Endothelial cell of umbilical vein (primary cell): ENCODE results near the gene CLEC4M. TPM values are rescaled to one million over a fixed set of nuclear protein-coding genes. Genes with fewer than 3 reads are reported as not detected.
"Not testable (repeated sequence)": the region's sequence is repeated elsewhere in the genome, so short reads cannot be mapped to it uniquely, and the experiment has no call there.

Experiments
- BruUV-seq: library from RNA; stranded (reverse); fragments of 400-500 nt; replicated peaks from 2 replicates; lab custom pipeline; 2021; lab: Mats Ljungman, UMichigan
- CTCF ChIA-PET: fragments of 300-600, 350-600 bp; sonication (Branson Sonifier 250); formaldehyde crosslinking; loops from one replicate; lab custom pipeline; 2021; ENCODE audit warnings: antibody characterized with exemption, inconsistent platforms; lab: Charles Lee
- POLR2A ChIA-PET: fragments of 300-600, 350-600 bp; sonication (Branson Sonifier 250); formaldehyde crosslinking; loops from one replicate; lab custom pipeline; 2021; ENCODE audit warnings: antibody characterized with exemption, inconsistent platforms; lab: Charles Lee
- DNase-seq: peaks from one replicate; pipeline ENCODE4 v3.0.0-alpha.2; 2011; ENCODE audit warnings: low read depth, low spot score
- FAIRE-seq: peaks from 2 replicates; lab custom pipeline; 2011; peaks lifted over from hg19 to GRCh38; lab: Jason Lieb, UNC
- H2AFZ ChIP-seq: 2 replicates; pipeline ENCODE4 v1.6.0; 2012; ENCODE audit warnings: low read depth, low read length, control low read depth, inconsistent platforms
- H3K27ac ChIP-seq: 2 replicates; pipeline ENCODE4 v1.5.1; 2011; ENCODE audit warnings: low read depth, mild to moderate bottlenecking, control low read depth, low read length, moderate library complexity; ENCODE audit not compliant: insufficient read depth
- H3K27me3 ChIP-seq, 2 experiments: 2 replicates each; pipeline versions ENCODE4 v1.6.0 to v1.6.1; 2011; ENCODE audit warnings: low read length in 2 of 2, mixed read lengths in 1 of 2; ENCODE audit not compliant: control insufficient read depth in 2 of 2, insufficient read depth in 2 of 2
- H3K36me3 ChIP-seq, 2 experiments: 2 replicates in 1 of 2; 3 replicates in 1 of 2; pipeline ENCODE4 v1.5.1; 2011; ENCODE audit warnings: low read length in 2 of 2, mild to moderate bottlenecking in 1 of 2, moderate library complexity in 1 of 2; ENCODE audit not compliant: control insufficient read depth in 2 of 2, insufficient read depth in 2 of 2; ENCODE audit errors: extremely low read depth in 1 of 2
- H3K4me1 ChIP-seq: 3 replicates; pipeline ENCODE4 v1.5.1; 2011; ENCODE audit warnings: mild to moderate bottlenecking, low read length; ENCODE audit not compliant: control insufficient read depth, insufficient read depth; ENCODE audit errors: extremely low read depth
- H3K4me2 ChIP-seq: 2 replicates; pipeline ENCODE4 v1.6.1; 2011; ENCODE audit warnings: low read length, control low read depth, mixed read lengths; ENCODE audit not compliant: insufficient read depth
- H3K4me3 ChIP-seq, 3 experiments: fragments of 200-600 bp in 1 of 3; sonication (generic), shearing (Covaris generic) in 1 of 3; replicated peaks in 1 of 3; 2 replicates each; pipeline ENCODE4 v1.5.1; 2011 to 2016; ENCODE audit warnings: control low read depth in 3 of 3, low read length in 3 of 3, mild to moderate bottlenecking in 2 of 3, inconsistent platforms in 1 of 3, low read depth in 1 of 3, moderate library complexity in 1 of 3; ENCODE audit not compliant: insufficient read depth in 1 of 3
- H3K79me2 ChIP-seq: 2 replicates; pipeline ENCODE4 v1.6.0; 2012; ENCODE audit warnings: low read length, inconsistent platforms; ENCODE audit not compliant: control insufficient read depth, insufficient read depth
- H3K9ac ChIP-seq: replicated peaks from 2 replicates; pipeline ENCODE3; 2011; ENCODE audit warnings: low read length, control low read depth; ENCODE audit not compliant: insufficient read depth; ENCODE audit errors: extremely low read depth
- H3K9me1 ChIP-seq: replicated peaks from 3 replicates; pipeline ENCODE4 v1.6.0; 2011; ENCODE audit warnings: mild to moderate bottlenecking, low read length; ENCODE audit not compliant: control insufficient read depth, insufficient read depth; ENCODE audit errors: extremely low read depth
- H3K9me3 ChIP-seq: replicated peaks from 2 replicates; pipeline ENCODE4 v1.5.1; 2012; ENCODE audit warnings: low read length, inconsistent platforms; ENCODE audit not compliant: control insufficient read depth, insufficient read depth
- H4K20me1 ChIP-seq: replicated peaks from 2 replicates; pipeline ENCODE3; 2011; ENCODE audit warnings: mild to moderate bottlenecking, low read length; ENCODE audit not compliant: control insufficient read depth, insufficient read depth; ENCODE audit errors: extremely low read depth
- EZH2 ChIP-seq: IDR thresholded peaks from 2 replicates; pipeline ENCODE4 v1.6.1; 2012; ENCODE audit warnings: borderline replicate concordance, low read depth, mild to moderate bottlenecking, moderate library complexity, low read length, inconsistent platforms; ENCODE audit not compliant: severe bottlenecking
- FOS ChIP-seq: IDR thresholded peaks from 2 replicates; pipeline ENCODE4 v1.6.1; 2011; ENCODE audit warnings: mild to moderate bottlenecking, low read length, moderate library complexity, borderline replicate concordance; ENCODE audit not compliant: insufficient read depth
- GATA2 ChIP-seq: IDR thresholded peaks from 2 replicates; pipeline ENCODE4 v1.7.0; 2011; ENCODE audit warnings: low read depth, mild to moderate bottlenecking, moderate library complexity, mixed read lengths, low read length; ENCODE audit not compliant: insufficient read length, insufficient read depth
- JUN ChIP-seq: IDR thresholded peaks from 2 replicates; pipeline ENCODE4 v1.6.1; 2011; ENCODE audit warnings: borderline replicate concordance, low read depth; ENCODE audit not compliant: insufficient read length, insufficient read depth
- MAX ChIP-seq: IDR thresholded peaks from 2 replicates; pipeline ENCODE4 v1.6.1; 2011; ENCODE audit not compliant: insufficient read depth, insufficient read length
- MYC ChIP-seq: IDR thresholded peaks from one replicate; pipeline ENCODE4 v1.6.1; 2011; ENCODE audit warnings: mild to moderate bottlenecking, low read depth, low read length
- POLR2A ChIP-seq: IDR thresholded peaks from 2 replicates; pipeline ENCODE4 v1.6.1; 2012; ENCODE audit warnings: low read depth, mild to moderate bottlenecking, control low read depth, low read length
- POLR2AphosphoS5 ChIP-seq: IDR thresholded peaks from 2 replicates; pipeline ENCODE4 v1.6.1; 2012; ENCODE audit warnings: low read depth, mild to moderate bottlenecking, control low read depth, low read length, moderate library complexity; ENCODE audit not compliant: insufficient read depth
- dilution Hi-C: fragments of 300-500 bp; cut with MboI; formaldehyde crosslinking; loops from one replicate; pipeline ENCODE4 v1.15.0; 2019; ENCODE audit warnings: low sequenced_read_pairs; ENCODE audit not compliant: extremely low pct_ligation_motif_present
- intact Hi-C: fragments of 100-400 bp; cut with micrococcal nuclease; formaldehyde crosslinking; loops from one replicate; pipeline ENCODE4 v1.10.0; 2022
- polyA plus RNA-seq, 4 experiments: library from polyadenylated mRNA; depleted of rRNA in 3 of 4; stranded (reverse) in 3 of 4; unstranded in 1 of 4; fragments of >200 nt; gene quantifications; 2 replicates each; pipeline versions ENCODE4 v1.2.1 to v1.2.3, GENCODE V29; 2011 to 2012; ENCODE audit warnings: missing spikeins in 1 of 4
- total RNA-seq: library from RNA; stranded (reverse); gene quantifications from 2 replicates; pipeline ENCODE4 v1.2.3, GENCODE V29; 2021
- TF ChIP-seq, protein P1 (sequence below), 2 donors: IDR thresholded peaks; 1 replicate in 1 of 2; 2 replicates in 1 of 2; pipeline ENCODE4 v1.5.1; 2011; ENCODE audit warnings: low read length in 2 of 2, mild to moderate bottlenecking in 2 of 2, moderate library complexity in 2 of 2, control low read depth in 1 of 2, inconsistent platforms in 1 of 2, low read depth in 1 of 2; ENCODE audit not compliant: insufficient read depth in 1 of 2; ENCODE audit errors: extremely low read depth in 1 of 2

Gene CLEC4M
- total and polyA plus RNA-seq, 2 donors (not counting 3 experiments of a cell fraction or from before 2014, with no cell fraction given), result 0.46 to 1.0 TPM

DNA sequence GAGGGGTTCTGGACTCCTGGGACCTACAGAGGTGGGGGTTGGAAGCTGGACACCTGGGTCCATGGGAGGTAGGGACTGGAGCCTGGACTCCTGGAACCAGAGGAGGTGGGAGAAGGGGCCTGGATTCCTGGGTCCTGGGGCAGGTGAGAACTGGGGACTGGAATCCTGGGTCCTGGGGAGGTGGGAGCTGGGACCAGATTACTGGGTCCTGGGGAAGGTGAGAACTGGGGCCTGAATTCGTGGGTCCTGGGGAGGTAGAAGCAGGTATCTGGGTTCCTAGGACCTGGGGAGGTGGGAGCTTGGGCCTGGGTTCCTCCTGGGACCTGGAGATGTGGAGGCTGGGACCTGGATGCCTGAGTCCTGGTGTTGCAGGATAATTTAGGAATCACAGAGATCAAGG, 653 bp downstream of the CLEC4M start:
- Histone ChIP-seq H4K20me1 (no peaks in the 10 kb centered on the region), H3K36me3 (no peaks in the 10 kb centered on the region), H3K27ac (no peak overlapping the region), H3K4me3 (no peak overlapping the region), H3K9me3 (no peaks in the 10 kb centered on the region), H3K4me1 (no peaks in the 10 kb centered on the region), H3K9me1 (no peaks in the 10 kb centered on the region), H3K4me2 (no peak overlapping the region), H3K27me3 (no peaks in the 10 kb centered on the region), H2AFZ (no peak overlapping the region), H3K79me2 (no peaks in the 10 kb centered on the region), H3K9ac (no peak overlapping the region)
- FAIRE-seq (no peak), DNase-seq (no peak)
- intact Hi-C loops (no loop called here), dilution Hi-C loops (no loop called here)
- ChIA-PET CTCF (interaction anchor here (1.0 to 1.5 kb wide), 2 partner anchors 26 to 36 kb away, joined by 3 to 7 read pairs; no protein-coding TSS in a partner anchor), POLR2A (no interaction called here)
- no TSS peak for BruUV-seq
- TF ChIP-seq GATA2, result no peak
- no peak for TF ChIP-seq EZH2
- TF ChIP-seq MAX, result no peak
- no peak for TF ChIP-seq POLR2A
- no peak for TF ChIP-seq MYC
- no peak for TF ChIP-seq FOS
- no peak for TF ChIP-seq POLR2AphosphoS5
- TF ChIP-seq JUN, result no peak
- TF ChIP-seq, protein P1, sequence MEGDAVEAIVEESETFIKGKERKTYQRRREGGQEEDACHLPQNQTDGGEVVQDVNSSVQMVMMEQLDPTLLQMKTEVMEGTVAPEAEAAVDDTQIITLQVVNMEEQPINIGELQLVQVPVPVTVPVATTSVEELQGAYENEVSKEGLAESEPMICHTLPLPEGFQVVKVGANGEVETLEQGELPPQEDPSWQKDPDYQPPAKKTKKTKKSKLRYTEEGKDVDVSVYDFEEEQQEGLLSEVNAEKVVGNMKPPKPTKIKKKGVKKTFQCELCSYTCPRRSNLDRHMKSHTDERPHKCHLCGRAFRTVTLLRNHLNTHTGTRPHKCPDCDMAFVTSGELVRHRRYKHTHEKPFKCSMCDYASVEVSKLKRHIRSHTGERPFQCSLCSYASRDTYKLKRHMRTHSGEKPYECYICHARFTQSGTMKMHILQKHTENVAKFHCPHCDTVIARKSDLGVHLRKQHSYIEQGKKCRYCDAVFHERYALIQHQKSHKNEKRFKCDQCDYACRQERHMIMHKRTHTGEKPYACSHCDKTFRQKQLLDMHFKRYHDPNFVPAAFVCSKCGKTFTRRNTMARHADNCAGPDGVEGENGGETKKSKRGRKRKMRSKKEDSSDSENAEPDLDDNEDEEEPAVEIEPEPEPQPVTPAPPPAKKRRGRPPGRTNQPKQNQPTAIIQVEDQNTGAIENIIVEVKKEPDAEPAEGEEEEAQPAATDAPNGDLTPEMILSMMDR (IDR thresholded peaks at IDR 0.05; ENCODE audit: extremely low read depth in 1 of 2, insufficient read depth in 1 of 2, low read depth in 1 of 2, low read length in 2 of 2), result no peak

DNA sequence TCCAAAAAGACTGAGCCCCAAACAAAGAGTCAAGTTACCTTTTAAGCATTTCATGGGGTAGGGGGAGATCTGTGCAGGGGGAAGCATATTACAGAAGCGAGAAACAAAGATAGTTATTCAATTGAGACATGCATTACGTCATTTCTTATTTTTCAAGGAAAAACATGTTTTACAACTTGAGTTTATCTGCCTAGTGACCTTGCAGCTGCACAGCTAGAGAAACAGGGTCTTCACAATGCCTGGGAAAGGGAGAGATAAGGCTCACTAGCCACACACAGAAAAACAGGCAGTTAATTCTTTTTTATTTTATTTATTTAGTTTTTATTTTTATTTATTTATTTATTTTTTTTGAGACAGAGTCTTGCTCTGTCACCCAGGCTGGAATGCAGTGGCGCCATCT, 1.1 kb downstream of the CLEC4M start:
- H3K9me3 ChIP-seq, H4K20me1 ChIP-seq, BruUV-seq, H3K36me3 ChIP-seq, H2AFZ ChIP-seq, H3K4me2 ChIP-seq, dilution Hi-C loops, H3K4me3 ChIP-seq, FAIRE-seq, H3K4me1 ChIP-seq, H3K27me3 ChIP-seq, DNase-seq, H3K9ac ChIP-seq, intact Hi-C loops, H3K9me1 ChIP-seq, H3K79me2 ChIP-seq, H3K27ac ChIP-seq, POLR2A ChIA-PET: not testable (repeated sequence)
- CTCF ChIA-PET, result interaction anchor here (1.0 kb wide), 1 partner anchor 27 kb away, joined by 3 read pairs; no protein-coding TSS in a partner anchor

DNA sequence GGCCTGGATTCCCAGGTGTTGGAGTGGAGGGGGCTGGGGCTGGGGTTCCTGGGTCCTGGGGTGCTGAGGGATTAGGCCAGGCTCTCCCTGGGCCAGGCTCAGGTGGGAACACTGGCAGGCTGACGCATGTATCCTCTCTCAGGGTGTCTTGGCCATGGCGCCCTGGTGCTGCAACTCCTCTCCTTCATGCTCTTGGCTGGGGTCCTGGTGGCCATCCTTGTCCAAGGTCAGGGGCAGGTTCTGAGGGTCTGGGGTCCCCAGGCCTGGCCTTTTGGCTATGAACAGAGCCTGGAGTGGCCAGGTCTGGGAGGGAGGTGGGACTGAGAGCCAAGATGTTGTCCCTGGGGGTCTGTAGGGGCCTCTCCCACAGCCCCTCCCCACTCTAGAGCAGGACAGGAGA, 2.0 kb downstream of the CLEC4M start:
- H4K20me1 ChIP-seq, POLR2A ChIA-PET, H3K79me2 ChIP-seq, FAIRE-seq, dilution Hi-C loops, H3K27me3 ChIP-seq, H3K9me3 ChIP-seq, H2AFZ ChIP-seq, H3K4me3 ChIP-seq, H3K4me2 ChIP-seq, H3K4me1 ChIP-seq, H3K36me3 ChIP-seq, H3K9me1 ChIP-seq, H3K27ac ChIP-seq, DNase-seq, CTCF ChIA-PET, intact Hi-C loops, H3K9ac ChIP-seq, BruUV-seq: not testable (repeated sequence)
